ENCODE measurements around the gene NLRP9.

Gene NLRP9

DNA sequence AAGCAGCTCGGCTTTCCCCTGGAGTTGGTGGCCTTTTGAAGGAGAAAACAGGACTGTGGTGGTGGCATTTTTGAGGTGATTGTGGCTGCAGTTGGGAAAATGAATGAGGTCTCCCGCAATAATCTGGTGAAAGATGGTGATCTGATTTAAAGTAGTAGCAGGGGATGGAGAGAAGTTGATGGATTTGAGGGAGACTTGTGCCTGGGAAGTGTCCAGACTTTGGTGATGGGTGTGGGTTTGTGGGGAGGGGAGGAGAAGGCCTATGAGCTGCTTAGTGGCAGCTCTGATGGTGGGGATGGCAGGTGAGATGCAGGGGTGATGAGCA is 67.2 kb downstream of the NLRP9 start:
- TF ChIP-seq REST (IDR thresholded peaks at IDR 0.05; ENCODE audit: insufficient replicate concordance, low read depth), result no peak
- no peak for TF ChIP-seq GABPA (IDR thresholded peaks at IDR 0.05; ENCODE audit: low read depth)
- TF ChIP-seq SPI1 (IDR thresholded peaks at IDR 0.05; ENCODE audit: borderline replicate concordance, low read depth), result no peak
- TF ChIP-seq POLR2AphosphoS5 (IDR thresholded peaks at IDR 0.05; ENCODE audit: low read depth), result no peak
- TF ChIP-seq CTCF (IDR thresholded peaks at IDR 0.05; ENCODE audit: insufficient read depth, low read length), result no peak
- Histone ChIP-seq H3K27ac (replicated peaks) (no peak overlapping the region), H3K27me3 (ENCODE audit: insufficient read depth, poor library complexity, severe bottlenecking) (no peaks in the 10 kb centered on the region), H3K4me3 (replicated peaks; ENCODE audit: insufficient read depth, low read length) (no peak overlapping the region)
- DNase-seq (ENCODE audit: low read depth in 1 of 2, low spot score in 1 of 2), result no peak

GRCh38 chr19:55670280-55671053 is 67.7 kb downstream of the NLRP9 start:
- DNase-seq (ENCODE audit: low read depth in 1 of 2, low spot score in 1 of 2), result peak in 1 of 2 experiments; percentile 84
- TF ChIP-seq CTCF (IDR thresholded peaks at IDR 0.05; ENCODE audit: insufficient read depth, low read length) (no peak), REST (IDR thresholded peaks at IDR 0.05; ENCODE audit: insufficient replicate concordance, low read depth) (no peak), POLR2AphosphoS5 (IDR thresholded peaks at IDR 0.05; ENCODE audit: low read depth) (no peak), SPI1 (IDR thresholded peaks at IDR 0.05; ENCODE audit: borderline replicate concordance, low read depth) (no peak), GABPA (IDR thresholded peaks at IDR 0.05; ENCODE audit: low read depth) (no peak)
- no peak overlapping the region for H3K27ac ChIP-seq (replicated peaks)
- no peaks in the 10 kb centered on the region for H3K27me3 ChIP-seq (ENCODE audit: insufficient read depth, poor library complexity, severe bottlenecking)
- no peak overlapping the region for H3K4me3 ChIP-seq (replicated peaks; ENCODE audit: insufficient read depth, low read length)

DNA sequence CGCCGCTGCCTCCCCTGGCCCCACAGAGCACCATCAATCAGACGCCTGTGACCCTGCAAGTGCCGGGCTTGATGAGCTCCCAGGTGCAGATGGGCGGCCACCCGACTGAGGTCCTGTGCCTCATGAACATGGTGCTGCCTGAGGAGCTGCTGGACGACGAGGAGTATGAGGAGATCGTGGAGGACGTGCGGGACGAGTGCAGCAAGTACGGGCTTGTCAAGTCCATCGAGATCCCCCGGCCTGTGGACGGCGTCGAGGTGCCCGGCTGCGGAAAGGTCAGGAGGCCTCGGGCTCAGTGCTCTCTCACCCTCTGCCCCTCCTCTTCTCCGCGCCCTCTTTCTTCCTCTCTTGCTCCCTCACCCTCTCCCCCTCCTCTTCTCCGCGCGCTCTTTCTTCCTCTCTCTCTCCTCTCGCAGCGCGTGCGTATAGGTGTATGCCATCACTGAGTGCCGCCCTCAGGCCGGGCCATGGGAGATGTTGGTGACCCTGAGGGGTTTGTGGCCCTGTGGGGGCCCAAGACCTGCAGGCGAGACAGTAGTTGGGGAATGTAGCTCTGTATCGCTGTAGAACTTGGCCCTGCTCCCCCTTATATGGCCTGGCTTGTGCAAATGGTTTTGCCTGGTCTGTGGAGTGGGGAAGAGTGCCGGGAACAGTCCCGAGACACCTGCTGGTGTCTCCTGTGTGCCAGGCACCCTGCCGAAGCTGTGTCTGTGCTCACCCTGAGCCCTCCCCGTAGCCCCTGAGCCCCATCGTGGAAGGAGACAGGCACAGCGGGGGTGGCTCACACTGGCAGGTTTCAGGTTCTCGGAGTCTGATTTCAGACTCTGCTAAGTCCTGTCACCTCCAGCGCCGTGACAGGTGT is 68.6 kb downstream of the NLRP9 start:
- no peak for DNase-seq (ENCODE audit: low read depth in 1 of 2, low spot score in 1 of 2)
- H3K4me3 ChIP-seq (replicated peaks; ENCODE audit: insufficient read depth, low read length), result no peak overlapping the region
- H3K27ac ChIP-seq (replicated peaks), result no peak overlapping the region
- no peak for TF ChIP-seq POLR2AphosphoS5 (IDR thresholded peaks at IDR 0.05; ENCODE audit: low read depth)
- TF ChIP-seq REST (IDR thresholded peaks at IDR 0.05; ENCODE audit: insufficient replicate concordance, low read depth), result no peak
- no peak for TF ChIP-seq SPI1 (IDR thresholded peaks at IDR 0.05; ENCODE audit: borderline replicate concordance, low read depth)
- TF ChIP-seq CTCF (IDR thresholded peaks at IDR 0.05; ENCODE audit: insufficient read depth, low read length), result no peak
- TF ChIP-seq GABPA (IDR thresholded peaks at IDR 0.05; ENCODE audit: low read depth), result no peak
- H3K27me3 ChIP-seq (ENCODE audit: insufficient read depth, poor library complexity, severe bottlenecking), result no peaks in the 10 kb centered on the region

Data from HL-60 (cell line).